ENCODE results near the gene RARG.
"Not testable (repeated sequence)": the region's sequence is repeated elsewhere in the genome, so short reads cannot be mapped to it uniquely, and the experiment has no call there.

Gene RARG

DNA sequence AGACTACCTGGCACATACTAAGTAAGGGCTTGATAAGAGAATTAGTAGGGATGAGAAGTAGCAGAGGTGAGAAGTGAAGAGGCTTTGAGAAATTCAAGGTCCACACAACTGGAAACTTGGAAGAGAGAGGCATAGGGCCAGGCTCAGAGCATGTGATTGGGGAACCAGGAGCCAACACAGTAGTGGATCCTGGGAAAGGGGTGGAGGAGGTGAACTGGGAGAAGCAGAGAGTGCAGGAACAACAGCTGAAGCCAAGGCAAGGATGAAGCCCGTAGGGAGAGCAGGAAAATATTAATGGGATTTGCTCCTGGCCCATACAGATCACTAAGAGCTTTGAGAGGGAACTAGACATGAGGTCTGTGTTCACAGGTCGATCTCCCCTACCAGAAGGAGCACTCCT lies 23.6 kb downstream of the RARG start:
- DNase-seq (ENCODE audit: low read depth): no peak

DNA sequence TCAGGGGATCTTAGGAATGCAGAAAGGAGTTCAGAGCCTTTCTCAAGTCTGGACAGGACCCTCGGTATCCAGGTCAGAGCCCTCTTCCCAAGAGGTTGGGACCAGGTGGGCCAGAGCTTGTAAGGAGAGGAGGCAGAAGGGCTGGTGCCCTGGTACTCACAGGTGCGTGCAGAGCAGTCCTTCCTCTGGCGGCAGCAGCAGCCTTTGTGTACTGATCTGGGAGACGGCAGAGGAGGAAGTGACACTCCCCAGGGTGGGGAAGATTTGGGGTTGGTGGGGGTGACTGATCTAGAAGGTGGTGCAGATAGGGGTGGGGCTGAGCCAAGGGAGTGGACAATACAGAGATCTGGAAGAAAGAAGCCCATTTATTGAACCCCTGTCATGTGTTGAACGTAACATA lies 25.0 kb downstream of the RARG start, which contains the start of gene ITGB7:
Gene ITGB7, minus strand, starts transcription at position 210 of the 400 bp plus-strand sequence. CDS start 6,808 bp downstream, outside the sequence.
- DNase-seq (ENCODE audit: low read depth): peak; percentile 34

DNA sequence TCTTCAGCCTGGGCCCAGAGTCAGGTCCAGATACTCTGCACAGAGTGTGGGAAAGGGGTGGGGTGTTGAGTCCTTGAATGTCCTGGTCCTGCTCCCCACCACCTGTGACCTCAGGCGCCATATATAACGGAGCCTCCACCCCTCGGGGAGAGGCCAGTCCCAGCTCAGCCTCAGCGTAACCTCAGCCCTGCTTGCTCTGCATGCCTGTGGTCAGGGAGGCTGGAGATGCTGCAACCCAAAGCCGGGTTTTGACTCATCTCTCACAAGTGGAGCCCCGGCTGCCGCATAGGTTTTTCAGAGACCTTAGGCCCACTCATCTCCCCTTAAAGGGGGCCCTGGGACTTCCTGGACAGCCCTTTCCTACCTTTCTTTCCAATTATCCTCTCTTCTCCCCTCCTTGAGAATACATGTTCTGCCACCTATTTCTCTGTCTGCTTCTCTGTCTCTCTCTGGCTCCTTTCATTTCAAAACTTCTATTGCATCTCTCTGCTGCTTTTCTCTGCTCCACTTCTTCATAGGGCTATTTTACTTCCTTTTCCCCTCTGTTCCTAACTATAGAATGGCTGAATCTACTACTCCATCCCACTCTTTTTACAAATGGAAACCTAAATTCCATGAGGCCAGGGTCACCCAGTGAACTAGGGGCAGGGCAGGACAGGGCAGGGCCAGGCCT lies 26.1 kb downstream of the RARG start:
- no peak for DNase-seq (ENCODE audit: low read depth)

DNA sequence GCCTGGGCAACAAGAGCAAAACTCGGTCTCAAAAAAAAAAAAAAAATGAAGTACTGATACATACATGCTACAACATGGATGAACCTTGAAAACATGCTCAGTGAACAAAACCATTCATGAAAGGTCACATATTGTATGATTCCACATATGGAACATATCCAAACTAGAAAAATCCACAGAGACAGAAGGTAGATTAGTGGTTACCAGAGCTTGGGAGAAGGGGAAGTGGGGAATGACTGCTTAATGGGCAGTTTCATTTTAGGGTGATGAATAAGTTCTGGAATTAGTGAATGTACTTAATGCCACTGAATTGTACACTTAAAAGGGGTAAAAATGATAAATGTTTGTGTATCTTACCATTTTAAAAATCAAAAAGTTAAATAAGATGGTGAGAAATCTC lies 27.7 kb downstream of the RARG start:
- no peak for DNase-seq (ENCODE audit: low read depth)

GRCh38 chr12:53202316-53202715 lies 29.7 kb downstream of the RARG start:
- not testable (repeated sequence) for DNase-seq (ENCODE audit: low read depth)

DNA sequence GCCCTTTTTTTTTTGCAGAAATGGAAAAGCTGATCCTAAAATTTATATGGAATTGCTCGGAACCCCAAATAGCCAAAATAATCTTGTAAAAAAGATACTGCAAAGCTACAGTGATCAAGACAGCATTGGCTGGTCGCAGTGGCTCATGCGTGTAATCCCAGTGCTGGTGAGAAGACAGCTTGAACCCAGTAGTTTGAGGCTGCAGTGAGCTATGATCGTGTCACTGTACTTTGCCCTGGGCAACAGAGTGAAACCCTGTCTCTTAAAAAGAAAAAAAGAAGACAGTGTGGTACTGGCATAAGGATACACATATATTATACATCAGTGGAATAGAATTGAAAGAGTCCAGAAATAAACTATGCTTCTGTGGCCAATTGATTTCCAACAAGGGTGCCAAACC lies 30.4 kb downstream of the RARG start:
- DNase-seq (ENCODE audit: low read depth): no peak

DNA sequence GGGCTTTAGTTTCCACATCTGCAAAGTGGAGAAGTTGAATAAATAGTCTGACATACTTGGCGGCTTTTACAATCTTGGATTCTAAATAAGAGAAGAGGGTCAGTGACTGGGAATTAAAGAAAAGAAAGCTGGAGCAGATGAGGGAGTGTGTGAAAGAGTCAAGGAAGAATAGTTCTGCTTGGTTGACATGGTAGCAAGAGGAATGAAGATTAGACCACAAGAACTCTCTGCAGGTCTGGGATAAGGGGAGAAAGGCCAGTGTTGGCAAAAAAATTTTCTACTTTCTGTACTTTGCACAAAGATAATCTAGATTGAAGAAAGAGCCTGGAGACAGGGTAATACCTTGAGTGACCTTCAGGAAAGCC lies 30.9 kb downstream of the RARG start:
- no peak for DNase-seq (ENCODE audit: low read depth)

DNA sequence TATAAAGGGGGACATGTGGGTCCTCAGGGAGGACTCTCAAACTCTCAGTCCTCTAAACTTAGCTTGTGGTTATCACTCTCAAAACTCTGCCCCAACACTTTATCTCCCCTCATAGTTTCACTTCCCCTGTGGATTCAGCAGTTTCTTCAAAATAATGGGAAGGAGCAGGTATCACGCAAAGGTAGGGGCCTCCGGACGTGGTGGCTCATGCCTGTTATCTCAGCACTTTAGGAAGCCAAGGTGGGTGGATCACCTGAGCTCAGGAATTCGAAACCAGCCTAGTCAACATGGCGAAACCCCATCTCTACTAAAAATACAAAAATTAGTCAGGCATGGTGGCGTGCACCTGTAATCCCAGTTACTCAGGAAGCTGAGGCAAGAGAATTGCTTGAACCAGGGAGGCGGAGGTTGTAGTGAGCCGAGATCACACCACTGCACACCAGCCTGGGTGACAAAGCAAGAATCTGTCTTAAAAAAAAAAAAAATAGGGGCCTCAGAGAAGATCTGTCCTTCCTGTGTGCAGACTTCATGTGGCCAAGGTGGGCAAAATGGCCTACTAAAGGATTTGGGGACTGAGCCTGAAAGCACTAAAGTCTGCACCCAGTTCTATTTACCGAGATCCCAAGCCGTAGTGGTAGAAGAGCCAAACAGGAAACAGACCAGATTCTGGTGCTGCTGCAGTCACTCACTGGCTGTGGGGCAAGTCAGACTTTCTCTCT lies 31.4 kb downstream of the RARG start:
- DNase-seq (ENCODE audit: low read depth): no peak

GRCh38 chr12:53200107-53200457 lies 31.9 kb downstream of the RARG start:
- DNase-seq (ENCODE audit: low read depth): no peak

DNA sequence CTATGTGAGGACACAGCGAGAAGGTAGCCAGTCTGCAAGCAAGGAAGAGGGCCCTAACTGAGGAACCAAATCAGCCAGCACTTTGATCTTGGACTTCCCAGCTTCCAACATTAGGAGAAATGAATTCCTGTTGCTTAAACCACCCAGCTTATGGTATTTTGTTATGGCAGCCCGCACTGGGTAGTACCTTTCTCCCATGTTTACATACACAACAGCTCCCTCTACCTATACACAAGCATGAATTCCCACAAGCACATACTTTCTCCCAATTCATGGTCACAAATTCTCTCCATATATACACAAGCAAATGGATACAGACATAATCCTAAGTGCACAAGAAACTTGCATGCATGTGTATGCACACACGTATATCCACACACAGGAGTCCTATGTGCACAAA lies 32.3 kb downstream of the RARG start:
- DNase-seq (ENCODE audit: low read depth): no peak

DNA sequence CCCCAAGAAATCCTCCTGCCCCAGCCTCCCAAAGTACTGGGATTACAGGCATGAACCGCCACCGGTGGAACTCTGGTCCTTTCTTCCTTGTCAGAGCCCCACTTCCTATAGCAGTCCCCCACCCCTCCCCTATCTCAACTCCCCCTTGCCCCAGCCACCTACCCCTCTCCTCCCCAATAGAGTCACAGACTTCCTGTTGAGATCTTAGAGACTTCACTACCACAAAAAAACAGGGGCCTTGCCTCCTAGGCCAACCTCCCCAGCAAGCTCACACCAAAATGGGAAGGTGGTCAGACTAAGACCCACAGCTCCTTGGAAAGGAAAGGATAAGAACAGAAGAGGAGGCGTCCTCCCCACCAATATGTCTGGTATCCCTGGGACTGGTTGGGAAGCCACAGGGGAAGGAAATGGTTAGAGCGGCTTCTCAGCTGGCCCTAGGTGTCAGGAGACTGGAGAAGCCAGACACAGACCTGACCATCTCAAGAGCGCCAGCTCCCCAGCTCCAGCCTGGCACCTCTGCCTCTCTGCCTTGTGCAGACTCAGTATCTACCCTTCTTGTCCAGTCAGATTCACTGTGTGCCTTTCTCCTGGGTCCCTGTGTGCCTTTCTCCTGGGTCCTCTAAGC lies 33.4 kb downstream of the RARG start:
- DNase-seq (ENCODE audit: low read depth): no peak

DNA sequence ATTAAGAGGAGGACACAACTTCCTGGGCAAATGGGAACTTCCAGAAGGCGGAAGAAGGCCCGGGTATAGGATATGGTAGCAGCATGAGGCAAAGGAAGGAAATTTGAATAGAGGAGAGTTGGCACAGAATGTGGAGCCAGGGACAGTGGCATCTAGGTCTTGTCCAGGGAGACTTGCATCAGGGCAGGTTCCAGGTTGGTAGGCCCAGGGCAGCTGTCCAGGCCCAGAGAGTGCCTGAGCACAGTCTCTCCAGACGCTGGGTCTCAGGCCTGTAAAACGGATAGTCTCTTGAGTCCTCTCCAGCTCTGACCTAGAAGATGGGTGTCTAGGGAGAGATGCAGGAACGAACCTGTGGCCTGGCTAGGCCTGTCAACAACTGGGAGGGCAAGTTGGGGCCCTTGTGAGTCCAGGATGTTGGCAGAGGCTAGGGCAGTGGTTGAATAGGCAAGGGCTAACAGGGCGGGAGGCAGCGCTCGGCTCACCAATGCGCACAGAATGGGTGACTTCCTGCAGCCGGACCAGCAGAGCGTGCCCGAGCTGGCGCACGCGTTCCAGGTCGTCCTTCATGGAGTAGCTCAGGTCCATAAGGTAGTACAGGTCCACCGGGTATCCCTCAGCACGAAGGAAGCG lies 34.9 kb downstream of the RARG start:
- DNase-seq (ENCODE audit: low read depth): no peak

- no peak for DNase-seq (ENCODE audit: low read depth)
Measured at GRCh38 chr12:53196486-53196885, 35.5 kb downstream of the RARG start.

GRCh38 chr12:53195516-53196420 lies 36.2 kb downstream of the RARG start:
- DNase-seq (ENCODE audit: low read depth): no peak

GRCh38 chr12:53194973-53195372 lies 37.0 kb downstream of the RARG start:
- no peak for DNase-seq (ENCODE audit: low read depth)

DNA sequence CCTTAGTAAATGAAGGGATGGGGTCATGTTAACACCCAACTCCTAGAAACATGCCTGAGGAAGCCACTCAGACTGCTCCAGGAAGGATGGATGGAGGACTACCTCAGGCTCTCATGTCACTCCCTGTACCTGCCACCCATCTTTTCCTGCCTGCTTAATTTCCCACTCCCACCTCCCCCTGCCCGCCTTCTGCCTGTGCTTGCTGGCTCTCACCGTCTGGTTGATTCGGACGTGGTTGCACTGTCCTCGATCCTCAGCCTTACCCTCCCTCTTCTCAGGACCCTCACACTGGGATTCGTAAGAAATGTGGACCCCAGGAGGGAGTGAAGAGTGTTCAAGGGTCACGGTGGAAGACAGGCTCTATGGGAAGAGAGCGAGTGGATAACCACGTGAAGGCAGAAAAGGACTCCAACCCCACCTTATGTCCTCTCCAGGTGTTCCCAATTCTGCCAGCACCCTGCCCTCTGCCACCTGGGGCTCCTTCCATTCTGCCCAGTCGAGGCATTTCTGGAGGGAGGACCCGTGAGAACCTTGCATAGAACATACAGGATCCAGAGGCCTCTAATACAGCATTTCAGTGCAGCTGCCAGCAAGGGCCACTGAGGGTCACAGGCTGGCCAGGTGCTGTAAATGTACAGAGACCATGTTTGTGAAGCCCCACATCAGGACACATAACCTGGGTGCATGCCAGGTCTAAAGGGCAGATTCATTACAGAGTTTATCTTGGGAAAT lies 37.9 kb downstream of the RARG start:
- DNase-seq (ENCODE audit: low read depth): no peak

- DNase-seq (ENCODE audit: low read depth): no peak
Measured at GRCh38 chr12:53193040-53193439, 39.0 kb downstream of the RARG start.

GRCh38 chr12:53192531-53193021 lies 39.4 kb downstream of the RARG start:
- DNase-seq (ENCODE audit: low read depth): no peak

GRCh38 chr12:53191885-53192530 lies 40.0 kb downstream of the RARG start:
- DNase-seq (ENCODE audit: low read depth): no peak

DNA sequence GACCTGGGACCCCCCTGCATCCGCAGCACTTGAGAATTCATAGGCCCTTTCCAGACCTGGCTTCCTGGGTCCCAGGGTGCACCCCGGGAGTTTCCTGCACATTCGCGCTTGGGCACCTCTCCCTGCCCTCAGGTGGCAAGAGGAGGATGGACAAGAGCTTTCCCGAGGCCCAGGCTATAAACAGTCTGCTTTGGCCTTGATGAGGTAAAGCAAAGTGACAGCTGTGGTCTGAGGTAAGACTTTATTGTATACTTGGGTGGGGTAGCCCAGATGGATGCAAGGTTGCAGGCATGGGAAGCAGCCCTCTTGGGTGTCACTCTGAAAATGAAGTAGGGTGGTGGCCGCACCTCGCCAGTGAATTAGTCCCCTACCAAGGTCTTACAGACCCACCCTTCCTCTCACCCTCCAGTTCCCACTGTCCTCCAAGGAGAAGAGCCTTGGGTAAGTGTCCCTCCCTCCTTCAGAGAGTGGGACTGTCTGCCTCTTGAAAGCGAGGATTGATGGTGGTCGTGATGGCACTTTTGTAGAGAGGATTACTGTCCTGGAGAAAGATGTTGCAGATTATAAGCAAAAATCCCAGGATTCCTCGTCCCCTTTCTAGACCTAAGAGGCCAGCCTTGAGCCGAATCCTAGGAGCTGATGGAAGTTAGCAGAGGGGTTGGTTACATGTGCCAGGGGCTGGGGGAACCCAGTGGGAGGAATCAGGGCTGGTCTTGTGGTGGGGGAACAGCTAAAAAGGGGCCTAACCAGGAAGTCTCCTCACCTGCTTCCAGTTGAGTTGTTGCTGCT lies 40.7 kb downstream of the RARG start:
- DNase-seq (ENCODE audit: low read depth): no peak
